Activated effector memory CD4-positive, alpha-beta T cell treated with anti-CD3 and anti-CD28 coated beads, Interleukin-2, amount 50 U/mL, for 16 hours (primary cell): ENCODE results near the gene DLX4.

Source experiments
- DNase-seq: peaks from one replicate; pipeline ENCODE4 v3.0.0-alpha.2; 2020

The DLX4 gene

DNA sequence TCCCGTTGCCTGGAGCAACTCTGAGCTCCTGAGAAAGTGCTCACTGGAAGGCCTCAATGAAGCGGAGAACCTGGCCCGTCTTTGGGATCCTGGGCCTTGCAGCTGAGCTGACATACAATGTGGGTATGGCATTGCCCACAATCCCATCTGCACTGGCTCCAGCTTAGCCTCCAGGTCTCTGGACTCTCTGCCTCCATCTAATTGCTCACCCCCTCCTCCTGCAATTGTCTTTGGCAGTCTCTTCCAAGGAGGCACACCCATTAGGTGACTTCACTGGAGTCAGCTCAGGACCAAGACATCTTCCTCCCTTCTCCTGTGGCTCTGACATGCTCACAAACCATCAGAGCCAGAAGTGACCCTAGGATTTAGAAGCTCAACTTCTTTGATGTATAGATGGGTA is 1.5 kb downstream of the DLX4 start:
- DNase-seq = no peak

GRCh38 chr17:49971199-49971847 is 2.3 kb downstream of the DLX4 start:
- no peak for DNase-seq

DNA sequence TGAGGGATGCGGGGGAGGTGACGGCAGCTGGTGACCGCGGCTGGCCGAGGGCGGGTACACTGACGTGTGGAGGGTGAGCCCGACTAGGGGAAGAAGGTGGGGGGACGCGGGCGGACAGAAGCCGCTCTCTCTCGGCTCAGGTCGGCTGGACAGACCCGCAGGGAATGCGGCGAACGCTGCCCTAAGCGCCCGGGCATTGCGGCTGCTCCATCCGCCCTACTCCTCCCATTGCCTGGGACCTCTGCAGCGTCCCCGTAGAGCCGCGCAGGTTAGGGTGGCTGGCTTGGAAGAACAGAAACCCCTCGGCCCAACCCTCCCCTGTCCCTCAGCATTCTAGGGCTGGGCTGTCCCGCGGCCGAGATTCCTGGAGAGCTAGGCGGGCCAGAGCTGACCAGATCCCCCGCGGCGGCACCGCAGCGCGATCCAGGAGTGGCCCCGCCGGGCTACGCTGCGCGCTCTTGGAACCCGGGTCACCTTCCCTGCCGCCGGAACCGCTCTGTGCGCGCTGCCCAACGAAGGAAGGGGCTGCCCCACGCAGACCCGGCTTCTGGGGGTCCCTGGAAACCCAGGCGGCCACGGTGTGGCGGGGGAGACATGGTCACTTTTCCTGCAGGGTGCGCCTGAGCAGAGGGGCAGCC is 3.0 kb downstream of the DLX4 start:
- no peak for DNase-seq

DNA sequence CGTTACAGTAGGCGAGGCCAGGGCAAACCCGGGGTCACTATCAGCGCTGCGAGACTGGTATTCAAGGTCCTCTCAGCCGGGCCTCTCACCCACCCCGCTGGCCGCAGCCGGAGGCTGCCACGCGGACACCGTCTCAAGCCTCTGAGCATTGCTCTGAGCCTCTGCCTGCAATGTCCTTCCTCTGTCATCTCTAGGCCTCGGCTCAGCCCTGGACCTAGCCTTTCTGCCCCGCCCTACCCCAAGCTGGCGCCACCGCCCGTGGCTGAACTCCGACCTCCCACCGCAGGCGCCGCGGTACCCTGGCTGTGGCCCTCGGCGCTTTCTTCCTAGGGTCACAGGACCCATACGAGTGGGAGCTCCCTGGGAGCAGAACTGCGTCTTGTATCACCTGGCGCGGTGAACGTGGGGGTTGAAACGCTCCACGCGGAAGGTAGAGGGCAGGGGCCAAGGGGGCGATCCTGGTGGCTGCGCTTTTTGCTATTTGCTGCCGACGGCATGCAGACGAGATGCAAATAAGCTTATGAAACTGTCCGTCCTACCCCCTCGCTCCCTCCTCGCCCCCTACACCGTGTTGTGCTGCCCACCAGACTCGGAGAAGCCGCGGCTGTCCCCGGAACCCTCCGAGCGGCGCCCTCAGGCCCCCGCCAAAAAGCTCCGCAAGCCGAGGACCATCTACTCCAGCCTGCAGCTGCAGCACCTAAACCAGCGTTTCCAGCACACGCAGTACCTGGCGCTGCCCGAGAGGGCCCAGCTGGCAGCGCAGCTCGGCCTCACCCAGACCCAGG is 3.7 kb downstream of the DLX4 start:
- DNase-seq = no peak

GRCh38 chr17:49973271-49973615 is 4.3 kb downstream of the DLX4 start:
- no peak for DNase-seq

DNA sequence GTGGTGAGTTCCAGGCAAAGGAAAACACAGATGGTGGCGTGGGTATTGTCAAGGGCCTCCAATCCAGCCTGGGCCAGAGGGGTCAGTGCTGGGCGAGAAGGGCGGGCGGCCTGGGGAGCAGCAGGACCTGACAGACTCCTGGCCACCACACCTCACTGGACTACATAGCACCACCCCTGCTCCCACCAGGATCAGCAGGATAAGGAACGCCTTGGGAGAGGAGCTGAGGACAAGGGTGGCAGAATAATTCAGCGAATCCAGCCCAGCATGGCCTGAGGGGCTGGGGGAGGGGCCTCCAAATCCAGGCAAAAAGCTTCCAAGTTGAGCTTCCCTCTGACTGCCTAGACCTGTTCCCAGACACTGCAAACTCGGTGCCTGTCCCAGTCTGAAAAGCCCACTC is 6.5 kb downstream of the DLX4 start:
- DNase-seq = no peak

DNA sequence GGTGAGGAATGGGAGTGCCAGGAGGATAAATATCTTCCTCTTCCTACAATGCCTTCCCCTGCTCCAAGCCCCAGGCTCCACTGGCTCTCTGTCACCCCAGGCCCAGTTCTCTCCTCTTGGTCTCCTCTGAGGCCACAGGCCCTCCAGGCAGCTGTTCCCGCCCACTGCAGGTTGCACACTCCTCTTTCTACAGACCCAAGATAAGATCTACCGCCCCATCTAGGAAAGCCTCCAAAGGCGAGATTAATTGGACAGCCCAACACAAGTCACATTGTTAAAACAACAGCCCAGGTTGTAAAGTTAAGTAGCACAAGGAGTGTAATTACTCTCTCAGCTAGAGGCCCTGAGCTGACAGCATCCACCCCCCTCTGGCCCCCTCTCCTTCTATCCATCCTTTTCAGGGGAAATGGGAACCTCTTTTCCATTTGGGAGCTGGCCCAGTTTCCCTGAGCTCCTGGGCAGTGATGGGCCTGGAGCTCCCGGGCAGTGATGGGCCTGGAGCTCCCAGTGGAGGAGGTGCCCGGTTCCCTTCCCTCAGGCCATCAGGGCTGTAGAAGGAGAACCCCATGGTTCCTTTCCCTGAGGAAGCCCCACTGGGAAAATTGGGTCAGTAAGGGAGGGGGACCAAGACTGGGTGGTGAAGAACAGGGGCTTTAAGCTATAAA is 7.3 kb downstream of the DLX4 start:
- DNase-seq = no peak

- no peak for DNase-seq
Measured at GRCh38 chr17:49976828-49977202, 7.8 kb downstream of the DLX4 start.

- DNase-seq = no peak
Measured at GRCh38 chr17:49977463-49978389, 8.7 kb downstream of the DLX4 start.

GRCh38 chr17:49978501-49978900 is 9.5 kb downstream of the DLX4 start:
- DNase-seq = no peak

GRCh38 chr17:49979748-49980479 is 10.9 kb downstream of the DLX4 start:
- DNase-seq = no peak

DNA sequence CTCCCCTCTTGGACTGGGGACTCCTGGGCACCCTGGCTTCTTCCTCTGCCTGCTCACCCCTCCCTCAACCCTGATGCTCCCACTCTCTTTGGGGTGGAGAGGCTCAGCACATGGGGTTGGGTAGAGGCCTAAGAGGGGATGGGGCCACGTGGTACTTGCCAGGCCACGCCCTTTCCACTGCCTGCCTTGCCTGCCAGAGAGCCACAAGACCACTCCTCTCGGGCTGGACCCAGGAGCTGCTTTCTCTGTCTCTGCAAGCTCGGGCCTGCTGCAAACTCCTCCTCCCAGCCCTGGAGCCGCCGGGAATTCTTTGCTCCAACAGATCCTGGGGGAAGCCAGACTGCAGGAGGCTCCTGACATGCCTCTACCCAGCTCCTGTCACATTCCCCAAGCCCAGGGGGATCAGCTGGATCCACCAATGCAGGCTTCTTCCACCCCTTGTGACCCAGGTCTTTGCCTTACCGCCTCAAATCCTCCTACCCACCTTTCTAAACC is 11.8 kb downstream of the DLX4 start:
- no peak for DNase-seq

DNA sequence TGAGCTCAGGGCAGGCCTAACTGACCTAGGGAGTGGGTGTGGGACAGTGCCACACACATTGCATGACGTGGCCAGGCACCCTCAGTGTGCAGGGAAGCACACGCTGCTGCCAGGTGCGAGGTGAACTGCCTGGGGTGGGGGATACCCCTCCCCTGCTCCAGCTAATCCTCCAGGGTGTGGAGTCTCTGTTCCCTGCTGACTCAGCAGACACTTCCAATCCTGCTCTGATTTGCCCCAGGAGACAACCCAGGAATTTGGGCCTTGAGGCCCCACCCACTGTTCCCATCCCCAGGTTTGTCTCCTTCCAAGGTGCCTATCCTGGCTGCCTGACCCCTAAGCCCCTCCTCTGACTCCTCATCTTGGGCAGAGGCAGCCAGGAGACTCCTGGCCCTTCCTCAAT is 15.3 kb downstream of the DLX4 start:
- no peak for DNase-seq

DNA sequence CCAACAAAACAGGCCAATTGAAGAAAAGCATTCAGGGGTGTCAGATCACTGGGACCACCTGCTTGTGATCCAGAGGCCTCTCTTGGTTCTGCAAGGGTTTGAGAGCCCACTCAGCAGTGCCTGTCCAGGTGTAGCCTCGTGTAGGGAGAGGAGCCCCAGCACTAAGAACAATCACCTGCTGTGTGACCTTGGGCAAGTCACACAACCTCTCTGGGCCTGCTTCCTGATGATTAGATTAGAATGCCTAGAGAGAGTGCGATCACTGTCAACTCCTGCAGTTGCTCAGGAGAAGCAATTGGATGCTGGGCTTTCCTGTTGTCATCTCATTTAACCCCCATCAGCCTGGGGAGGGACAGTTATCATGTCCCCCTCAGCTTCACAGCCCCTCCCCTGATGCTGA is 15.8 kb downstream of the DLX4 start:
- no peak for DNase-seq

DNA sequence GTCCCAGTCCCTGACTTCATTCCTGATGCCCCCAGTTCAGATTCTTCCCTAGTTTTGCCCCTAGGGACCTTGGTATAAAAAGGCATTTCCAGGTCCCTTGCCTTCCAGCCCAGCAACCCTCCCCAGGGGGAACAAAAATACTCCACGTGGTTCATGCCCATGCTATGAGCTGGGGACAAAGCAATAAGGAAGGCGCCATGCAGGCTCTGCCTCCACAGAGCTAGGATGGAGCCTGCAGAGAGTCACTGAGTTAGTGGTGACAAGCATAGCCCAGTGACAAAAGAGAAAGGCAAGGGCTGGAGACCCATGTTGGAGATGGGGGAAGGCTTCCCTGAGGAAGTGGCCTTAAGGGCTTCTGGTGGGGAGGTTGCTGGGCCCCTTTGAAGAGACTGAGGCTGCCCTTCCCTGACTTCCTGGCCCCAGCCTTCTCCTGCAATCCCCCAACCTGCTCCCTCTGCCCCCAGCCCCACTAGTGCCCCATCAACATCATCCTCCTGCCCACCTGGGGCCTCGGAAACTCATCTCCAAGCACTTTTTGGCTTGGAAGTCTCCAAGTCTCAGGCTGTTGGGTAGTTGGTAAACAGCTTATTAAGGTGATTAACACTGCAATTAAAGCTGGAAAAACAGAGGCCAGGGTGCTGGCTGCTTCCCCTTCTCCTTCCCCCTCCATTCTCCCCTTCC is 16.5 kb downstream of the DLX4 start:
- peak; percentile 51 for DNase-seq

DNA sequence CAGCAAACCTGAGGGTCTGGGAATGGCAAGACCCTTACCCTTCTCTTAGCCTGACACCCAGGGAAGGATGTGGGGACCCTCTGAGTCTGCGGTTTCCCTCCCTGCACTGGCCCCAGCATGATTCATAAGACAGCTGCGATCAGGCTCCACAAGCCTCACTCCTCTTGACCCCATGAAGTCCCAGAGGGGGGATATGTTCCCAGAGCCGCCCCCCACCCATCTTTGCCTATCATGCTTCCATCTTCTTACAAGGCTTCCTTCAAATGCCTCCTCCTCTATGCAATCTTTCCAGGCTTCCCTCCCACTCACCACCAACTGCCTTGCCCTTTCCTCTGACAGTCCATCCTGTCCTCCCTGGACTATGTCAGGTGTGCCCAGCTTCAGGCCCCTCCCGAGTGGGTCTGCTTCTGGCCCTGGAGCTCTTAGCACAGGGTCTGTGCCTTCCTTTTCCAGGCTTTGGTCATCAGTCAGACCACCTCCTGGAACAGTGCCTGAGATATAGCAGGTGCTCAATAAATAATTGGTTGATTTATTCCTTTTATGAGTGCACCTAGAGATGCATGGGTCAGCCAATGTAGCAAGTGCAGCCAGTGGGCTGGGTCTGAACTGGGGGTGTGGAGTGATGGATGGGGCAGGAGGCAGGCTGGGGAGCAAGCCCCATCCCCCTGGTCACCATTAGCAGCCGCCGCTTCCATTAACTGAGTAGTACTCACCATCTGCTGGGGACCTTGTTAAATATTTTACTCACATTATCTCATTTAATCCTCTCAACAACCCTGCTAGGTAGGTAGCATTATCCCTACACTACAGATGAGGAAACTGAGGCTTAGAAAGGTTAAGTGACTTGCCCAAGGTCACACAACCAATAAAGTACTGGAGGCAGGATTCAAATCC is 17.7 kb downstream of the DLX4 start:
- DNase-seq = peak; percentile 28

GRCh38 chr17:49987290-49987585 is 18.2 kb downstream of the DLX4 start:
- peak; percentile 21 for DNase-seq

DNA sequence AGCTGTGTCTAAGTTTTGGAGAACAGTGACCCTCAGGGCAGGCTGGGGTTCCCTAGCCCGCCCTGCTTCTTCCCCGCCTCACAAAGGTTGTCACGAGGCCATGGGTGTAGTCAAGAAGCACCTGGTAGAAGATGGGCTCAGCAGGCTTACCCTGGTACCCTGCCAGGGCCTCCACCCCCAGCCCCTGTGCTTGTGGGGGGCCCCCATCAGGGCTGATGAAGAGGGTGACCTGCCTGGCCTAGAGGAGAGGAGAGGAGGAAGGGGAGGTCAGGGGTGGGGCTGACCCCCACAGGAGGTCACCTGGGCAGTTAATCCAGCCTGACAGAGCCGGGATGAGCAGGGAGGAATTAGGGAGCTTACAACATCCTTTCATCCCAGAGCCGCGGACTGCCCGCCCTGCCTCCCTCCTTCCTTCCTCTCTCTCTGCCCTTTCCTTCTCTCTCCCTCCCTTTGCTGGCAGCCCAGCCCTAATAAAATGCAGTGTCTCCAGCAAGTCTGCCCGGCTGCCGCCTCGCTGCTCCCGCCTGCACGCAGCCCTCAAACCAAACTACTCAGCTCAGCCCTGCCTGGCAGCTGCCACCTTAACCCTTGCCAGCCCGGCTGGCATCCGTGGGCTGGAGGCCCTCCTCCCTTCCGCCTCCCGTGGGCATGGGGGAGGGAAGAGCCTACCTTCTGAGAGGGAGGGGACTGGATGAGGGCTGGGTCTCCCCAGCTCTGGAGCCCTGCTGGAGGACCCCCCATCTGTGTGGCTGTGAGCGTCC is 18.9 kb downstream of the DLX4 start:
- DNase-seq = peak; percentile 57

GRCh38 chr17:49989518-49989880 is 20.5 kb downstream of the DLX4 start:
- peak; percentile 62 for DNase-seq

GRCh38 chr17:49990331-49990730 is 21.3 kb downstream of the DLX4 start:
- DNase-seq = no peak
